ENCODE results near the gene PDE6B. TPM values are rescaled to one million over a fixed set of nuclear protein-coding genes. Genes with fewer than 3 reads are reported as not detected.

The PDE6B gene
- total RNA-seq, 1 donor from 2014 or later: 5.5 TPM

- no peak for ATAC-seq
- intact Hi-C loops (cut with DNase I): no loop called here
- H3K27ac ChIP-seq: no peak overlapping the region
- no peak for DNase-seq
- H3K27me3 ChIP-seq (ENCODE audit: low read depth): peaks cover 15% of the 10 kb centered on the region
- no peaks in the 10 kb centered on the region for H3K4me1 ChIP-seq
- no peaks in the 10 kb centered on the region for H3K36me3 ChIP-seq
- H3K9me3 ChIP-seq: no peaks in the 10 kb centered on the region
- H3K4me3 ChIP-seq: no peak overlapping the region
- TF ChIP-seq, protein P1, sequence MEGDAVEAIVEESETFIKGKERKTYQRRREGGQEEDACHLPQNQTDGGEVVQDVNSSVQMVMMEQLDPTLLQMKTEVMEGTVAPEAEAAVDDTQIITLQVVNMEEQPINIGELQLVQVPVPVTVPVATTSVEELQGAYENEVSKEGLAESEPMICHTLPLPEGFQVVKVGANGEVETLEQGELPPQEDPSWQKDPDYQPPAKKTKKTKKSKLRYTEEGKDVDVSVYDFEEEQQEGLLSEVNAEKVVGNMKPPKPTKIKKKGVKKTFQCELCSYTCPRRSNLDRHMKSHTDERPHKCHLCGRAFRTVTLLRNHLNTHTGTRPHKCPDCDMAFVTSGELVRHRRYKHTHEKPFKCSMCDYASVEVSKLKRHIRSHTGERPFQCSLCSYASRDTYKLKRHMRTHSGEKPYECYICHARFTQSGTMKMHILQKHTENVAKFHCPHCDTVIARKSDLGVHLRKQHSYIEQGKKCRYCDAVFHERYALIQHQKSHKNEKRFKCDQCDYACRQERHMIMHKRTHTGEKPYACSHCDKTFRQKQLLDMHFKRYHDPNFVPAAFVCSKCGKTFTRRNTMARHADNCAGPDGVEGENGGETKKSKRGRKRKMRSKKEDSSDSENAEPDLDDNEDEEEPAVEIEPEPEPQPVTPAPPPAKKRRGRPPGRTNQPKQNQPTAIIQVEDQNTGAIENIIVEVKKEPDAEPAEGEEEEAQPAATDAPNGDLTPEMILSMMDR (IDR thresholded peaks at IDR 0.05): no peak
Observed at GRCh38 chr4:629915-630641, 4.7 kb downstream of the PDE6B start.

DNA sequence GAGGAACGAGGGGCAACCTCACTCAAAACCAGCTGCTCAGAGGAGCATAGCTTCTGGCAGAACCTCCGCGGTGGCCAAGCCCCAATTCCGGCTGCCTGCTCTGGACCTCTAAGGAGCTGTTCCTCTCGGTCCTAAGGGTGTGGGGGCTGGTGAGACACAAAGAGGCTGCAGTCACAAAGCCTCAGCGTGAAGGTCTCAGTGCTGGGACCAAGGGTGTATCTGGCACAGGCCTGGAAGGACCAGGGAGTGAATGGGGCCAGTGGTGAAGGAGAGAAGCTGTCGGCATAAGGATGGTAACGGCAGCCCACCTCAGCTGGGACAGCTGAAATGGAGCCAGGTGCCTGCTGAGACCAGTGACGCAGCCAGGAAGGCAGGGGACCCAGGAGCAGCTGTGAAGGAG is 5.3 kb downstream of the PDE6B start:
- intact Hi-C loops (cut with DNase I): no loop called here
- TF ChIP-seq, protein P1 (IDR thresholded peaks at IDR 0.05): no peak
- no peaks in the 10 kb centered on the region for H3K36me3 ChIP-seq
- DNase-seq (no peak), ATAC-seq (no peak)
- H3K9me3 ChIP-seq: no peaks in the 10 kb centered on the region
- H3K27me3 ChIP-seq (ENCODE audit: low read depth): peaks cover 15% of the 10 kb centered on the region
- H3K4me3 ChIP-seq: no peak overlapping the region
- no peaks in the 10 kb centered on the region for H3K4me1 ChIP-seq
- H3K27ac ChIP-seq: no peak overlapping the region

DNA sequence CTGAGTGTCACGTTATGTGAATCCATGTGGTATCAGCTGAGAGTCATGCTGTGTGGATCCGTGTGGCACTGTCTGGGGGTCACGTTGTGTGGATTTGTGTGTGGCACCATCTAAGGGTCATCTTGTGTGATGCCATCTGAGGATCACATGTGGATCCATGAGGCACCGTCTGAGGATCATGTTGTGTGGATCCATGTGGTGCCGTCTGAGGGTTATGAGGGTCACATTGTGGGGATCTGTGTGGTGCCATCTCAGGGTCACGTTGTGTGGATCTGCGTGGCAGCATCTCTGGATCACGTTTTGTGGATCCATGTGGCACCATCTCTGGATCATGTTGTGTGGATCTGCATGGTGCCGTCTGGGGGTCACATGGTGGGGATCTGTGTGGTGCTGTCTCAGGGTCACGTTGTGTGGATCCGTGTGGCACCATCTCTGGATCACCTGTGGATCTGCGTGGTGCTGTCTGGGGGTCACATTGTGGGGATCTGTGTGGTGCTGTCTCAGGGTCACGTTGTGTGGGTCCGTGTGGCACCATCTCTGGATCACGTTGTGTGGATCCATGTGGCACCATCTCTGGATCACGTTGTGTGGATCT is 6.9 kb downstream of the PDE6B start:
- Histone ChIP-seq H3K4me1 (no peaks in the 10 kb centered on the region), H3K9me3 (no peaks in the 10 kb centered on the region), H3K27me3 (ENCODE audit: low read depth) (peaks cover 9% of the 10 kb centered on the region), H3K36me3 (no peaks in the 10 kb centered on the region), H3K27ac (no peak overlapping the region), H3K4me3 (no peak overlapping the region)
- DNase-seq (no peak), ATAC-seq (no peak)
- intact Hi-C loops (cut with DNase I): no loop called here
- TF ChIP-seq, protein P1 (IDR thresholded peaks at IDR 0.05): no peak

DNA sequence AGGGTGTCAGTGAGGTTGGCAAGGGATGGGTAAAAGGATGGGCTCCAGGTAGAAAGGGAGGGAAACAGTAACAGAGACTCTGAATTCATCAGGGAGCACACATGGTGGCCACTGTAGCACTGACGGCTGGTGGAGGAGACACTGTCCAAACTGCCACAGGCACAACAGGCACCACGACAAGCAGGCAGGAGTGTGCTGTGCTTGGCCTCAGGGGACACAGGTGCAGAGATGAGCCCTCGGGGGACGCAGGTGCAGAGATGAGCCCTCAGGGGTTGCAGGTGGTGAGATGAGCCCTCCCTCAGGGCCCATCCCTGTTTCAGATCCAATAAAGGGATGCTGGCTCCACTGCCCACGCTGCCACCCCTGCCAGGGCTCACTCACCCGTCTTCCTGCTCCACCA is 7.6 kb downstream of the PDE6B start:
- intact Hi-C loops (cut with DNase I): no loop called here
- no peak overlapping the region for H3K4me3 ChIP-seq
- no peak for ATAC-seq
- H3K27ac ChIP-seq: no peak overlapping the region
- no peak for DNase-seq
- H3K36me3 ChIP-seq: no peaks in the 10 kb centered on the region
- TF ChIP-seq, protein P1 (IDR thresholded peaks at IDR 0.05): no peak
- H3K9me3 ChIP-seq: no peaks in the 10 kb centered on the region
- H3K4me1 ChIP-seq: no peaks in the 10 kb centered on the region
- peaks cover 13% of the 10 kb centered on the region for H3K27me3 ChIP-seq (ENCODE audit: low read depth)

GRCh38 chr4:633406-633805 is 8.0 kb downstream of the PDE6B start:
- Histone ChIP-seq H3K4me3 (no peak overlapping the region), H3K9me3 (no peaks in the 10 kb centered on the region), H3K4me1 (no peaks in the 10 kb centered on the region), H3K36me3 (no peaks in the 10 kb centered on the region), H3K27me3 (ENCODE audit: low read depth) (peaks cover 14% of the 10 kb centered on the region), H3K27ac (no peak overlapping the region)
- DNase-seq: peak; percentile 25
- TF ChIP-seq, protein P1 (IDR thresholded peaks at IDR 0.05): no peak
- intact Hi-C loops (cut with DNase I): no loop called here
- ATAC-seq: no peak

Data from lower lobe of right lung (tissue), 2 donors.